Measurements from ENCODE around the gene GSTM3. TPM values are rescaled to one million over a fixed set of nuclear protein-coding genes. Genes with fewer than 3 reads are reported as not detected.
"Not testable (repeated sequence)": the region's sequence is repeated elsewhere in the genome, so short reads cannot be mapped to it uniquely, and the experiment has no call there.

GSTM3 gene
- total and polyA plus RNA-seq, 3 donors from 2014 or later, result 748 to 1,464 (median 769) TPM

DNA sequence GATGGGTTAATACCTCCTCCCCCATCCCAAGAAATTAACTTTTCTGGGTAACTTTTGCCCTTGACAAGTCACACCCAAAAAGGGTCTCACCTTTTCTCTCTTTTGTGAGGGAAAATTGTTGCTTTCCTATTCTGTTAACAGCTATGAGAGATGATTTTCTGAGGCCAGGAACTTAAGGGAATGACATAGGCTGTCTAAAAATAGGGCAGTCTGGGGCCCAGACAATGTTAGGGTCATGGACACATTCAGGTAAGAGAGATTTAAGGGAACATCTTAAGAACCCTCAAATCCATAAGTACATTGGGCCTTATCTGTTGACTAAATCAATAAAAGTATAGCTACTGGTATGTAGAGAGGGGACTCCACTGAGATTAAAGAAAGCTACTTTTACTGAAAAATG, 8.4 kb upstream of the GSTM3 start:
- H3K27me3 ChIP-seq, result no peaks in the 10 kb centered on the region
- no peak for DNase-seq
- intact Hi-C loops (cut with DNase I; ENCODE audit: low total_unique reads), result no loop called here
- H3K4me1 ChIP-seq, result peaks cover 4% of the 10 kb centered on the region
- H3K4me3 ChIP-seq, result no peak overlapping the region
- no peak for TF ChIP-seq POLR2A (IDR thresholded peaks at IDR 0.05)
- TF ChIP-seq CTCF (IDR thresholded peaks at IDR 0.05), result no peak
- H3K9me3 ChIP-seq, result no peaks in the 10 kb centered on the region
- no peaks in the 10 kb centered on the region for H3K36me3 ChIP-seq (ENCODE audit: low read depth, missing control alignments)
- no peak overlapping the region for H3K27ac ChIP-seq

DNA sequence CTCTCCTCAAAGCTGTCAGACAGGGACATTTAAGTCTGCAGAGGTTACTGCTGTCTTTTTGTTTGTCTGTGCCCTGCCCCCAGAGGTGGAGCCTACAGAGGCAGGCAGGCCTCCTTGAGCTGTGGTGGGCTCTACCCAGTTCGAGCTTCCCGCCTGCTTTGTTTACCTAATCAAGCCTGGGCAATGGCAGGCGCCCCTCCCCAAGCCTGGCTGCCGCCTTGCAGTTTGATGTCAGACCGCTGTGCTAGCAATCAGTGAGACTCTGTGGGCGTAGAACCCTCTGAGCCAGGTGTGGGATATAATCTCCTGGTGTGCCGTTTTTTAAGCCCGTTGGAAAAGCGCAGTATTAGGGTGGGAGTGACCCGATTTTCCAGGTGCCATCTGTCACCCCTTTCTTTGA, 7.5 kb upstream of the GSTM3 start:
- H3K36me3 ChIP-seq (ENCODE audit: low read depth, missing control alignments); H3K9me3 ChIP-seq; intact Hi-C loops (cut with DNase I; ENCODE audit: low total_unique reads); H3K4me3 ChIP-seq; H3K4me1 ChIP-seq; H3K27me3 ChIP-seq; DNase-seq; H3K27ac ChIP-seq: not testable (repeated sequence)
- 93 to 97% methylated on average over 10 of the region's 10 CpGs for WGBS, 2 donors

GRCh38 chr1:109739738-109740614, 862 bp downstream of the GSTM3 start:
- peak overlapping the region; percentile 83 to 98 for H3K4me3 ChIP-seq
- peak overlapping the region; percentile 92 to 95 for H3K27ac ChIP-seq
- intact Hi-C loops (cut with DNase I; ENCODE audit: low total_unique reads), result no loop called here
- no peaks in the 10 kb centered on the region for H3K9me3 ChIP-seq
- H3K36me3 ChIP-seq (ENCODE audit: low read depth, missing control alignments), result no peaks in the 10 kb centered on the region
- no peaks in the 10 kb centered on the region for H3K27me3 ChIP-seq
- DNase-seq, result peak; percentile 94
- peaks cover 18% of the 10 kb centered on the region for H3K4me1 ChIP-seq
- WGBS, 2 donors, result 0 to 1% methylated on average over 2 to 67 of the region's 86 CpGs
- TF ChIP-seq CTCF (IDR thresholded peaks at IDR 0.05) (no peak), POLR2A (IDR thresholded peaks at IDR 0.05) (peak; percentile 96)

- TF ChIP-seq CTCF (IDR thresholded peaks at IDR 0.05) (no peak), POLR2A (IDR thresholded peaks at IDR 0.05) (no peak)
- no peak overlapping the region for H3K27ac ChIP-seq
- H3K36me3 ChIP-seq (ENCODE audit: low read depth, missing control alignments), result no peaks in the 10 kb centered on the region
- DNase-seq, result no peak
- no peaks in the 10 kb centered on the region for H3K9me3 ChIP-seq
- intact Hi-C loops (cut with DNase I; ENCODE audit: low total_unique reads), result no loop called here
- H3K4me1 ChIP-seq, result peaks cover 4% of the 10 kb centered on the region
- no peak overlapping the region for H3K4me3 ChIP-seq
- 79 to 91% methylated on average over 4 of the region's 4 CpGs for WGBS, 2 donors
- H3K27me3 ChIP-seq, result no peaks in the 10 kb centered on the region
Observed at GRCh38 chr1:109733236-109733870, 7.5 kb downstream of the GSTM3 start.

- Histone ChIP-seq H3K36me3 (ENCODE audit: low read depth, missing control alignments) (no peaks in the 10 kb centered on the region), H3K4me3 (no peak overlapping the region), H3K27me3 (no peaks in the 10 kb centered on the region), H3K27ac (peak overlapping the region in 1 of 2 donors; percentile 19), H3K9me3 (no peaks in the 10 kb centered on the region), H3K4me1 (no peaks in the 10 kb centered on the region)
- no peak for DNase-seq
- TF ChIP-seq CTCF (IDR thresholded peaks at IDR 0.05) (no peak), POLR2A (IDR thresholded peaks at IDR 0.05) (no peak)
- intact Hi-C loops (cut with DNase I; ENCODE audit: low total_unique reads), result no loop called here
- WGBS, 2 donors, result 53 to 58% methylated on average over 3 of the region's 3 CpGs
Observed at GRCh38 chr1:109732390-109732881, 8.4 kb downstream of the GSTM3 start.
